T-helper 17 cell (primary cell): Measurements from ENCODE around the gene VWA2. TPM values are rescaled to one million over a fixed set of nuclear protein-coding genes. Genes with fewer than 3 reads are reported as not detected.

Source experiments
- ATAC-seq: fragments of 150-1000 bp; cut with Tn5 transposase; 2 replicates; pipeline ENCODE4 v1.10.0; 2021; ENCODE audit warnings: mild to moderate bottlenecking, moderate library complexity
- DNase-seq, 3 donors: peaks; one replicate each; pipeline versions ENCODE4 v3.0.0 to v3.0.0-alpha.2; 2020 to 2021
- H3K9me3 ChIP-seq: one replicate; pipeline ENCODE4 v1.7.0; 2013; ENCODE audit warnings: low read length, mild to moderate bottlenecking; ENCODE audit not compliant: control insufficient read depth, poor library complexity, severe bottlenecking
- H3K27ac Mint-ChIP-seq: one replicate; pipeline ENCODE4 v1.8.0; 2022; ENCODE audit warnings: mild to moderate bottlenecking, moderate library complexity, mixed read lengths
- H3K27me3 Mint-ChIP-seq: one replicate; pipeline ENCODE4 v1.8.0; 2022; ENCODE audit warnings: mixed read lengths
- H3K36me3 Mint-ChIP-seq: one replicate; pipeline ENCODE4 v1.8.0; 2022; ENCODE audit warnings: low read depth, mixed read lengths
- H3K4me1 Mint-ChIP-seq: one replicate; pipeline ENCODE4 v1.8.0; 2022; ENCODE audit warnings: mild to moderate bottlenecking, mixed read lengths
- H3K4me3 Mint-ChIP-seq: one replicate; pipeline ENCODE4 v1.8.0; 2022; ENCODE audit warnings: mild to moderate bottlenecking, moderate library complexity, mixed read lengths
- total RNA-seq, 4 donors: library from RNA in 2 of 4; stranded (reverse) in 2 of 4; gene quantifications; one replicate each; pipeline ENCODE4 v1.2.3 and lab custom pipeline; 2022 to 2026

Gene VWA2
- total RNA-seq, 2 donors from 2014 or later = not detected

DNA sequence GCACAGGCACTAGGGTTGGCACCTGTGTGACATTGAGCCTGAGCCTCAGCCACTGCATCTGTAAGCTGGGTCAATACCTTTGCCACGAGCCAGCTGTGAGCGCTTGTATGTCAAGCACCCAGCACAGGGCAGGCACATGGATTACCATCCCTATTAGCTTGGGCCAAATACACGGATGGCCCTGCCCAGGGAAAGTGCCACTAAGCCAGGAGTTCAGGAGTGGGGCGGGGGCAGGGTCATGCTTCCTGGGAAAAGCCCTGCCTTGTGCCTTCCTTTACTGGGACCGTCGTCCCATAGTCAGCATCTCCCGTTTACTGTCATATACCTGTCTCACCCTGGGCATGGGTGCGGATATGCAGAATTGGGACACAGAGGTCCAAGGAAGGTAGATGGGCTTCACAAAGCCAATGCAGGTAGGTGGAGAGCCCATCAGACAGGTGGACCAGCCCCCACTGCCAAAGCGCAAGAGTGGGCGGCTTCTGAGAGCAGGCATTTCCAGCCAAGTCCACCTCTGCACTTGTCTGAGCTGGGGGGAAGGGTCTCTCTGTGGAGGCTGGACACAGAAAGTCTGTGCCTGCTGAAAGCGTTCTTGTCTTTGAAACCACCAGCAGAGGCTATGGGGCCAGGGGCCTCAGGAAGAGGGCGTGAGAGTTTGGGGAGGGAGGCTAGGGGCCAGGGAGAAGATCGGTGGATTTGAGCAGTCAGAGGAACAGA, 72.6 kb downstream of the VWA2 start:
- DNase-seq = no peak
- H3K9me3 ChIP-seq = no peaks in the 10 kb centered on the region
- Mint-ChIP-seq H3K4me1 (no peaks in the 10 kb centered on the region), H3K36me3 (no peaks in the 10 kb centered on the region), H3K27ac (no peak overlapping the region), H3K27me3 (peaks cover 17% of the 10 kb centered on the region), H3K4me3 (no peak overlapping the region)
- no peak for ATAC-seq

DNA sequence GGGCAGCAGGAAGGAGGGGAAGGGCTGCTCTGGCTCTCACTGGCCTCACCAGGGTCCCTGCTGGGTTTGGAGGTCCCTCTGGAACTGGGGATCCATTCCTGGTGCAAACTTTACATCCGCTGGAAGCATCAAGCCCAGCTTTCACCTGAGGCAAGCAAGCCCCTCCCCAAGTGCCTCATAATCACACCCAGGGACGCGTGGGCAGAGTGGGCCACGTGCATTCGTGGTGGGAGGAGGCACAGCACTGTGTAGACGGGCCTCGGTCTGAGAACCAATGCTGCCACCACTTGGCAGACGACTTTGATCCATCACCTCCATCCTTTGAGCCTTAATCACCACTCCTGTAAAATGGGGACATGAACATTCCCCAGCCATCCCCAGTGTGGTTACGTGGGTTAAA, 74.1 kb downstream of the VWA2 start:
- Mint-ChIP-seq H3K27me3 (peaks cover 19% of the 10 kb centered on the region), H3K4me1 (no peaks in the 10 kb centered on the region), H3K27ac (no peak overlapping the region), H3K4me3 (no peak overlapping the region), H3K36me3 (no peaks in the 10 kb centered on the region)
- DNase-seq = no peak
- H3K9me3 ChIP-seq = no peaks in the 10 kb centered on the region
- ATAC-seq = no peak

DNA sequence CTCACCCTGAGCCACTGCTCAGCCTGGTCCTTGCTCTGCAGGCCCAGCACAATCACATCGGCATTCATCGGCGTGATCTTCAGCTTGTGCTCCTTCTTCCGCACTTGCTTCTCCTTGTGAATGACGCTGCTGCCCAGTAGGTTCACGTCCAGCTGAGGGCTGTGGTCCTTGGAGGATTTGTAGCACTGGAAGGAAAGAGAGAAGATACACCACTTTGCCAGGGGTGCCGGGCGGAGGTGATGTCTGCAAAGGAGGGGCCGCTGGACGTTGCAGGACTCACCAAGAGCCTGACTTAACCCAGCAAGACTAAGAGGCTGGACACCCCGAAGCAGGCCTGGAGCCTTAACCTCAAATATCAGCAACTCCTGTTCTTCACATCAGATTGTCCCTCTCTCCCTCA, 74.8 kb downstream of the VWA2 start:
- ATAC-seq = no peak
- Mint-ChIP-seq H3K27me3 (peaks cover 19% of the 10 kb centered on the region), H3K4me1 (no peaks in the 10 kb centered on the region), H3K4me3 (no peak overlapping the region), H3K36me3 (no peaks in the 10 kb centered on the region), H3K27ac (no peak overlapping the region)
- H3K9me3 ChIP-seq = no peaks in the 10 kb centered on the region
- no peak for DNase-seq

DNA sequence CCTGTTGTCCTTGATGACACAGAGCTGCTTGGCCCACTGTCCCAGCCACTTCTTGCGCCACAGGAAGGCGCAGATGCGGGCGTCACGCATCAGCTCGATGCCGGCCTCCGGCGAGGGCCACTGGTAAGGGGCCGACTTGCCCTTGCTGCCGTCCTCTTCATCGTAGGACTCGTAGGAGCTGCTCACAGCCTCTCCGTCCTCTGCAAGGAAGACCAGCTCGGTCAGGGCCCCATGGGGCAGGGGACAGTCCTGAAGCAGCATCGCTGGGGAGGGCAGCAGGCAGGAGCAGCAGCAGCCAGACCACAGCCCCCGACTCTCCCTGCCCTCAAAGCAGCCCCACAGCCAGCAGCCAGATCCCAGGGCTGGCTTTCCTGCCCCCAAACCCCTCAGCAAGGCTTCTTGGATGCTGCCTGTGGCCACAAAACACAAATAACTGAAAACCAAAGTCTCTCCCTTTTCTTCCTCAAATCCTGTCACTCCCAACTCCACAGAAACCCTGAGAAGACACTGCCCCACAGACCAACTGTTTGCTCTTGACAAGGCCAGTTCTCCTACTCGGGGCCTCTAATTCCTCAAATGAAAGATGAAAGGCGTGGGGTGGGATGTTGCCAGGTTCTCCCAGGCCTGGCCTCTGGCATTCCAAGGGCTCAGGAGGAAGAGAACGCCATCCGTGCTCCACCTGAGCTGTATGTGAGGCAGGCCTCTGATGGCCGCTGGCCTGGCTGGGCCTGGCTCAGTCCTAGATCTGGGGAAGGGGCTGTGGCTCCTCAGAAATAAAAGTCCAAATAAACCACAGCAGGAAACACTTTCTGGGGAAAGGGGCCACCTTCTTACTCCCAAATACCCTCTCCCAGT, 76.7 kb downstream of the VWA2 start:
- Mint-ChIP-seq H3K36me3 (no peaks in the 10 kb centered on the region), H3K4me1 (peaks cover 2% of the 10 kb centered on the region), H3K4me3 (no peak overlapping the region), H3K27me3 (peaks cover 27% of the 10 kb centered on the region), H3K27ac (no peak overlapping the region)
- no peak for ATAC-seq
- no peak for DNase-seq
- H3K9me3 ChIP-seq = no peaks in the 10 kb centered on the region

DNA sequence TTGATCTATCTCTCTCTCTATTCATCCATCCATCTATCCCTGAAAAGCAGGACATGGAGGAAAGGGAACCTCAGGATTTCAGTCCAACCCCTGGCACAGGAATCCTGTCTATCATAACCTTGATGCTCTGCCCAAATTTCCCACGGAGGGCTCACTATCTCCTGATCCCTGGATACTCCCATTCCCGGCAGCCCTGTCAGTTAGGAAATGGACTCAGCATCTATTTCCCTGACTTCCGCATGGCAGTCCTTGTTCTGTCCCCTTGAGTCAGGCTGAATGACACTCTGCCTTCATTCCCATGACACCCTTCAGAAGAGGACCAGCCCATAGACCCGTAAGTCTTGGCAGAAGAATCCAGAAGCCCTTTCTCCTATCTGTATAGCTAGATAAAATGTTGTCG, 77.7 kb downstream of the VWA2 start:
- H3K4me3 Mint-ChIP-seq = no peak overlapping the region
- no peaks in the 10 kb centered on the region for H3K36me3 Mint-ChIP-seq
- peaks cover 4% of the 10 kb centered on the region for H3K4me1 Mint-ChIP-seq
- H3K27ac Mint-ChIP-seq = no peak overlapping the region
- ATAC-seq (no peak), DNase-seq (no peak)
- no peaks in the 10 kb centered on the region for H3K9me3 ChIP-seq
- peaks cover 27% of the 10 kb centered on the region for H3K27me3 Mint-ChIP-seq

GRCh38 chr10:114319406-114320248, 80.6 kb downstream of the VWA2 start:
- peaks cover 7% of the 10 kb centered on the region for H3K4me1 Mint-ChIP-seq
- ATAC-seq (no peak), DNase-seq (no peak)
- H3K27ac Mint-ChIP-seq = no peak overlapping the region
- no peaks in the 10 kb centered on the region for H3K36me3 Mint-ChIP-seq
- peaks cover 35% of the 10 kb centered on the region for H3K27me3 Mint-ChIP-seq
- H3K9me3 ChIP-seq = no peaks in the 10 kb centered on the region
- H3K4me3 Mint-ChIP-seq = no peak overlapping the region

- peaks cover 7% of the 10 kb centered on the region for H3K4me1 Mint-ChIP-seq
- H3K27ac Mint-ChIP-seq = no peak overlapping the region
- no peak overlapping the region for H3K4me3 Mint-ChIP-seq
Observed at GRCh38 chr10:114320249-114321116, 81.4 kb downstream of the VWA2 start.

DNA sequence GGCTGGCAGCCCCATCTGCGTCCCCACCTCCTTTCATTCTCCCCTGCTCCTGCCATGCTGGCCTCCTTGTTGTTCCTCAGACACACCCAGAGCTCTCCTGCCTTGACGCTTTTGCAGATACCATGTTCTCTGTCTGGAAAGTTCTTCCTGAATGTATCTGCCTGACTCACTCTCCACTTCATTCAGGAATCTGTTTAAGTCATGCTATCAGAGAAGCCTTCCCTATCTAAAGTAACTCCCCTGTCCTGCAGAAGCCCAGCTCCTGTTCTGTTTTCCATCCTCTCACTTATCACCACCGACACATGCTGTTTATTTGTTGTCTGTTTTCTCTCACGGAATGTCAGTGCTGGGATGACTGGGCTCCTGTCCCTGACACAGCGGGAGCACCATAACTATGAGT, 83.3 kb downstream of the VWA2 start:
- no peak for DNase-seq
- ATAC-seq = no peak

More at GRCh38 chr10:114320249-114321116, 81.4 kb downstream of the VWA2 start:
- DNase-seq = no peak
- no peak for ATAC-seq
- H3K27me3 Mint-ChIP-seq = peaks cover 34% of the 10 kb centered on the region
- H3K36me3 Mint-ChIP-seq = no peaks in the 10 kb centered on the region
- no peaks in the 10 kb centered on the region for H3K9me3 ChIP-seq

DNA sequence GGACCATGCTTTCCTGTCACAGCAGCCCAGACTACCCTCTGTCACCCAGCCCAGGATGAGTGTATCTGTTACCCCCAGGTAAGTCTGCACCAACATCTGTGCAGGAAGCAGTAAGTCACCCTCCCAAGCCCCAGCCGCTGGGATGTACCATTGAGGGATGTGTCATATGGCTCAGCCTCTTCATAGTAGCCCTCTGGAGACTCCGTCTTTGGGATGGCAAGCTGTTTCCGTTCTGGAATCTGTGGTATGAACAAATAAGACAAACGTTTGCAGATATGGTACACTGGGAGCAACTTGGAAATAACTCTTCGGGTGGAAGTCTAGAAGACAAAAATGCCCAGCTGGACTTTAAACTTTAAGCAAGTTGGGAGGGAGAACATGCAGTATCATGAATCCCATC, 84.0 kb downstream of the VWA2 start:
- no peak for ATAC-seq
- Mint-ChIP-seq H3K4me3 (no peak overlapping the region), H3K4me1 (peaks cover 7% of the 10 kb centered on the region), H3K27me3 (peaks cover 20% of the 10 kb centered on the region), H3K36me3 (no peaks in the 10 kb centered on the region), H3K27ac (no peak overlapping the region)
- no peaks in the 10 kb centered on the region for H3K9me3 ChIP-seq
- DNase-seq = no peak

More for the DNA sequence above, 83.3 kb downstream of the VWA2 start:
- Mint-ChIP-seq H3K27me3 (peaks cover 20% of the 10 kb centered on the region), H3K36me3 (no peaks in the 10 kb centered on the region), H3K4me1 (peaks cover 7% of the 10 kb centered on the region), H3K4me3 (no peak overlapping the region), H3K27ac (no peak overlapping the region)
- H3K9me3 ChIP-seq = no peaks in the 10 kb centered on the region

GRCh38 chr10:114326795-114327194, 87.7 kb downstream of the VWA2 start:
- Mint-ChIP-seq H3K4me1 (peaks cover 3% of the 10 kb centered on the region), H3K27ac (no peak overlapping the region), H3K36me3 (no peaks in the 10 kb centered on the region), H3K4me3 (no peak overlapping the region), H3K27me3 (peaks cover 18% of the 10 kb centered on the region)
- no peaks in the 10 kb centered on the region for H3K9me3 ChIP-seq
- ATAC-seq (no peak), DNase-seq (no peak)

DNA sequence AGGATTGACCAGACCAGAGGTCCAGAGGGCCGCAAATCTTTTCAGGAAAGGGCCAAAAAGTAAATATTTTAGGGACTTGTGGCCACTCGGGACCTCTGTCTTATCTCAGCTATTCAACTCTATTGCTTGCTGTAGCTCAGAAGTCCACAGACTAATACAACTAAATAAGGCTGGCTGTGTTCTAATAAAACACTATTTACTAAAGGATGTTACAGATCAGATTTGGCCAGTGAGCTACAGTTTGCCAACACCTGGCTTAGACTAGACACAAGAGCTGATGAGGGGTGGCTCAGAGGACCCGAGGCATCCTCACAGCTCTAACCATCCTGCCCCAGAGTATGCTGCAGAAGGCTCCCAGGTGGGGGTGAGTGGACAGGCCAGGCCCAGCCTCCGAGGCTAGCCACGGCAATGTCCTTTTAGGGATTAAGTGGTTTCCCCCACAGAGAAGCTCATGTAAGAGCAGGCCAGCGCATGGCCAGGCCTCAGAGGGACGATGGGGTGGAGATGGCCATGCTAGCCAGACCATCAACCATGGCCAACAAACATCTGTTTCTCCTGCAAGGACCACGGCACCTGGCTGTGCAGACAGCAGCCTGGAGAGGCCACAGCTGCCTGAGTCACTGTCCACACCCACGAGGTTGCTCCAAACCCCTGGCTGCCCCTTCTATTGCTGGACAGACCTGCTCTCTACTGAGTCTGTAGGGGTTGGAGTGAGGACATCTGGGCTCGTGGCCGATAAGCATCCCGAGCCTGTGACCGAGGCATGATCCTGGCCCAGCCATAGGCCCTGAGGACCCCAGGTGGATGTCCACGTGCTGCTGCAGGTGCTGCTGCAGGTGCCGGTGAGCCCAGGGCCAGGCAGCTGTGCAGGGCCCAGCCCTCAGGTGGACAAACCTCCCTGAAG, 88.7 kb downstream of the VWA2 start:
- no peak for ATAC-seq
- H3K36me3 Mint-ChIP-seq = no peaks in the 10 kb centered on the region
- DNase-seq = no peak
- H3K9me3 ChIP-seq = no peaks in the 10 kb centered on the region
- H3K27ac Mint-ChIP-seq = no peak overlapping the region
- peaks cover 11% of the 10 kb centered on the region for H3K27me3 Mint-ChIP-seq
- H3K4me1 Mint-ChIP-seq = no peaks in the 10 kb centered on the region
- no peak overlapping the region for H3K4me3 Mint-ChIP-seq

DNA sequence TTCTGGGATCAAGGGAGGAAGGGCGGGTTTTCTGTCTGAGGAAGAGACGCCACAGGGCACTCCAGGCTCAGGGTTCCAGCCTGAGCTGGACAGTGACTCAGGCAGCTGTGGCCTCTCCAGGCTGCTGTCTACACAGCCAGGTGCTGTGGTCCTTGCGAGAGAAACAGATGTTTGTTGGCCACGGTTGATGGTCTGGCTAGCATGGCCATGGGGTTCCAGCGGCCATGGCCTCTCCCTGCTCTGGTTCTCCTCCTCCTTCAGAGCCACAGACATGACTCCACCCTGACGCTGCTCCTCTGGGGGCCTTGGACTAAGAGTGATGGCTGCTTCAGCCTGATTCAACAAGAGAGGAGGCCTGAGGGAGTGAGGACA, 89.4 kb downstream of the VWA2 start:
- no peaks in the 10 kb centered on the region for H3K9me3 ChIP-seq
- no peaks in the 10 kb centered on the region for H3K36me3 Mint-ChIP-seq
- H3K4me1 Mint-ChIP-seq = no peaks in the 10 kb centered on the region
- no peak overlapping the region for H3K4me3 Mint-ChIP-seq
- H3K27ac Mint-ChIP-seq = no peak overlapping the region
- H3K27me3 Mint-ChIP-seq = peaks cover 10% of the 10 kb centered on the region
- ATAC-seq (no peak), DNase-seq (no peak)
